DND-41 (cell line): ENCODE measurements around the gene NAT10.

ENCODE experiments used
- ATAC-seq: fragments of 200-7000 bp; cut with Tn5 transposase; 3 replicates; pipeline ENCODE4 v1.9.1; 2021; ENCODE audit warnings: low read depth; ENCODE audit not compliant: insufficient read depth
- DNase-seq: peaks from one replicate; pipeline ENCODE4 v3.0.0-alpha.2; 2020
- H2AFZ ChIP-seq: 2 replicates; pipeline ENCODE4 v1.6.0; 2012; ENCODE audit warnings: low read depth, low read length
- H3K27ac ChIP-seq: 2 replicates; pipeline ENCODE4 v1.5.1; 2012; ENCODE audit warnings: low read length, inconsistent platforms
- H3K27me3 ChIP-seq: fragments of 200-600 bp; sonication (generic); 2 replicates; pipeline ENCODE4 v1.6.0; 2012; ENCODE audit warnings: low read length, mild to moderate bottlenecking, inconsistent platforms; ENCODE audit not compliant: insufficient read depth, poor library complexity
- H3K36me3 ChIP-seq: 2 replicates; pipeline ENCODE4 v1.5.1; 2012; ENCODE audit warnings: low read length, inconsistent platforms; ENCODE audit not compliant: insufficient read depth
- H3K4me1 ChIP-seq: 2 replicates; pipeline ENCODE4 v1.5.1; 2012; ENCODE audit warnings: mild to moderate bottlenecking, low read length; ENCODE audit not compliant: insufficient read depth
- H3K4me2 ChIP-seq: 2 replicates; pipeline ENCODE4 v1.6.0; 2012; ENCODE audit warnings: mild to moderate bottlenecking, moderate library complexity, low read length, inconsistent platforms; ENCODE audit not compliant: insufficient read depth
- H3K4me3 ChIP-seq, 2 experiments: fragments of 200-600 bp in 1 of 2; shearing (Covaris generic) in 1 of 2; 2 replicates each; pipeline ENCODE4 v1.5.1; 2012 to 2016; ENCODE audit warnings: inconsistent platforms in 2 of 2, low read length in 2 of 2, mild to moderate bottlenecking in 2 of 2, low read depth in 1 of 2, moderate library complexity in 1 of 2
- H3K79me2 ChIP-seq: 2 replicates; pipeline ENCODE4 v1.6.0; 2012; ENCODE audit warnings: low read length, inconsistent platforms; ENCODE audit not compliant: insufficient read depth
- H3K9ac ChIP-seq: 2 replicates; pipeline ENCODE4 v1.6.0; 2012; ENCODE audit warnings: low read depth, mild to moderate bottlenecking, inconsistent platforms, low read length, moderate library complexity
- H3K9me3 ChIP-seq: 2 replicates; pipeline ENCODE4 v1.5.1; 2012; ENCODE audit warnings: low read length, moderate library complexity, mild to moderate bottlenecking, inconsistent platforms; ENCODE audit not compliant: insufficient read depth, severe bottlenecking
- H4K20me1 ChIP-seq: 2 replicates; pipeline ENCODE4 v1.6.0; 2012; ENCODE audit warnings: low read length; ENCODE audit not compliant: insufficient read depth
- CTCF ChIP-seq: IDR thresholded peaks from 2 replicates; pipeline ENCODE4 v1.5.1; 2012; ENCODE audit warnings: borderline replicate concordance, low read length, moderate library complexity, mild to moderate bottlenecking; ENCODE audit not compliant: poor library complexity, severe bottlenecking; ENCODE audit errors: extremely low read depth
- EZH2 ChIP-seq: IDR thresholded peaks from 3 replicates; pipeline ENCODE4 v1.6.1; 2012; ENCODE audit warnings: borderline replicate concordance, low read depth, mild to moderate bottlenecking, moderate library complexity, low read length, inconsistent platforms; ENCODE audit not compliant: severe bottlenecking

Gene NAT10

GRCh38 chr11:34174412-34175041 is 69.1 kb downstream of the NAT10 start:
- Histone ChIP-seq H3K27me3 (peaks cover 38% of the 10 kb centered on the region), H3K9me3 (no peaks in the 10 kb centered on the region), H4K20me1 (no peaks in the 10 kb centered on the region; the same call in 1 of the 2 replicates), H3K4me3 (no peak overlapping the region), H3K9ac (no peak overlapping the region), H3K36me3 (no peaks in the 10 kb centered on the region), H3K4me1 (no peaks in the 10 kb centered on the region), H2AFZ (no peak overlapping the region), H3K4me2 (no peak overlapping the region), H3K27ac (no peak overlapping the region), H3K79me2 (no peaks in the 10 kb centered on the region)
- ATAC-seq (peak; percentile 99), DNase-seq (peak; percentile 66)
- TF ChIP-seq CTCF (peak; percentile 73), EZH2 (no peak)

- no peak overlapping the region for H3K4me3 ChIP-seq
- no peak overlapping the region for H2AFZ ChIP-seq
- H3K4me1 ChIP-seq: no peaks in the 10 kb centered on the region
- ATAC-seq (no peak), DNase-seq (no peak)
- H3K36me3 ChIP-seq: no peaks in the 10 kb centered on the region
- no peak overlapping the region for H3K27ac ChIP-seq
- no peak overlapping the region for H3K4me2 ChIP-seq
- no peaks in the 10 kb centered on the region for H3K79me2 ChIP-seq
- H4K20me1 ChIP-seq: no peaks in the 10 kb centered on the region; the same call in 1 of the 2 replicates
- H3K9ac ChIP-seq: no peak overlapping the region
- no peaks in the 10 kb centered on the region for H3K9me3 ChIP-seq
- TF ChIP-seq EZH2 (no peak), CTCF (no peak)
- peaks cover 38% of the 10 kb centered on the region for H3K27me3 ChIP-seq
Measured at GRCh38 chr11:34175284-34176019, 70.0 kb downstream of the NAT10 start.

GRCh38 chr11:34176751-34177209 is 71.4 kb downstream of the NAT10 start:
- Histone ChIP-seq H3K36me3 (no peaks in the 10 kb centered on the region), H4K20me1 (no peaks in the 10 kb centered on the region), H3K27me3 (peaks cover 31% of the 10 kb centered on the region), H3K9me3 (no peaks in the 10 kb centered on the region), H3K9ac (no peak overlapping the region), H3K4me2 (no peak overlapping the region), H3K27ac (no peak overlapping the region), H3K4me1 (no peaks in the 10 kb centered on the region), H2AFZ (no peak overlapping the region), H3K79me2 (no peaks in the 10 kb centered on the region), H3K4me3 (no peak overlapping the region)
- ATAC-seq: no peak
- DNase-seq: no peak
- no peak for TF ChIP-seq EZH2
- no peak for TF ChIP-seq CTCF
